HG03439 (cell line): ENCODE data around the gene SAFB.

ENCODE experiments used
- ATAC-seq: cut with Tn5 transposase; IDR thresholded peaks from one replicate; pipeline ENCODE4 v1.9.1; 2021; ENCODE audit warnings: mild to moderate bottlenecking, moderate library complexity; ENCODE audit not compliant: unreplicated experiment

Gene SAFB

DNA sequence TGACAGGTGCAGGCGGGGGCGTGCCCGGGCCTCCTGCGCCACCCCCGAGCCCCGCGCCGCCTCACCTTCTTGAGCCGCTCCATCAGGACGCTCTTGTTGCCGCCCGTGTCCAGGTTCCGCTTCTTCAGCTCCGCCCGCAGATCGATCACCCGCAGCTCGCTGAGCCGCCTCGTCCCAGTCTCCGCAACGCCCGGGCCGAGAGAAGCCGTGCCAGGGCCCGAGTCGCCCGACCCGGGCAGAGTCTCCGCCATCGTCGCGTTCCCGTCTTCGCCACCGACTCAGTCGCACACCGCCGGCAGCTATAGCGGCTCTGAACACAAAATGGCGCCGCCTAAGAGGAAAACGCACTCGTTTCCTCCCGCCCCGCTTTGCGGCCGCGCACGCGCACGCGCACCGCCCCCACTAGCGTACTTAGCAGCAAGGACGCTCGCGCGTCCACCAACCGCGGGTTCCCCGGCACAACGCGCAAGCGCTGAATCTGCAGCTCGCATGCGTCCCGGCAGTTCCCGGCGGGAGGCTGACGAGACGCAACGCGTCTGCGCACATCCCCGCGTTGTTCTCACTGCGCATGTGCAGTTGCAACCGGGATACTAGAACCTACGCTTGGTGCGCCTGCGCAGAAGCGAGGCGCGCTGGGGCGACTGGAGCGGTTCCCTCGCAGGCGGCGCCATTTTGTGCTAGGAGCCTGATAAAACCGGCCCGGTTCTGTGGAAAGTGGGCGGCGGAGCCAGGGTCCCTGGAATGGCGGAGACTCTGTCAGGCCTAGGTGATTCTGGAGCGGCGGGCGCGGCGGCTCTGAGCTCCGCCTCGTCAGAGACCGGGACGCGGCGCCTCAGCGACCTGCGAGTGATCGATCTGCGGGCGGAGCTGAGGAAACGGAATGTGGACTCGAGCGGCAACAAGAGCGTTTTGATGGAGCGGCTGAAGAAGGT lies at the start of gene SAFB, which contains the start of gene SAFB2:
TSS of gene SAFB (plus strand) at position 619 of the 932 bp plus-strand sequence. CDS start at position 742, 123 bp downstream.
TSS of gene SAFB2 (minus strand) at position 312 of the 932 bp plus-strand sequence. CDS start at position 251, 61 bp downstream.
- ATAC-seq: peak; percentile 82

DNA sequence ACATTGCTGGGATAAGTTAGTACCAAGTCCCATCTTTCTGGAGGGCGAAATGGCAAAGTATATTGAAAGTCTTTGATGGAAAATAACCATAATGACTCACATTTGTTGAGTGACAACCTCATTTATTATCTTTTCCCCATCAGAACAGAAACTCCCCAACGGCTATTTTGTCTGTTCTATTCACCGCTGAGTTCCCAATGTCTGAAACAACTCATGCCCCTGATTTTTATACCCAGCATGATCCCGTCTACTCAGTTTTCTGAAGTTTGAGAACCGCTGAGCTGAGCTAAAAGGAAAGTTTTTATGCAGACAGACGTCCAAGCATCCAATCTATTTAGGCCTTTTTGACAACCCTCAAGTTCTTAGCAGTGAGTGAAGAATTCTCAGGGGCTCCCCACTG lies 47.3 kb upstream of the SAFB start:
- ATAC-seq: no peak

DNA sequence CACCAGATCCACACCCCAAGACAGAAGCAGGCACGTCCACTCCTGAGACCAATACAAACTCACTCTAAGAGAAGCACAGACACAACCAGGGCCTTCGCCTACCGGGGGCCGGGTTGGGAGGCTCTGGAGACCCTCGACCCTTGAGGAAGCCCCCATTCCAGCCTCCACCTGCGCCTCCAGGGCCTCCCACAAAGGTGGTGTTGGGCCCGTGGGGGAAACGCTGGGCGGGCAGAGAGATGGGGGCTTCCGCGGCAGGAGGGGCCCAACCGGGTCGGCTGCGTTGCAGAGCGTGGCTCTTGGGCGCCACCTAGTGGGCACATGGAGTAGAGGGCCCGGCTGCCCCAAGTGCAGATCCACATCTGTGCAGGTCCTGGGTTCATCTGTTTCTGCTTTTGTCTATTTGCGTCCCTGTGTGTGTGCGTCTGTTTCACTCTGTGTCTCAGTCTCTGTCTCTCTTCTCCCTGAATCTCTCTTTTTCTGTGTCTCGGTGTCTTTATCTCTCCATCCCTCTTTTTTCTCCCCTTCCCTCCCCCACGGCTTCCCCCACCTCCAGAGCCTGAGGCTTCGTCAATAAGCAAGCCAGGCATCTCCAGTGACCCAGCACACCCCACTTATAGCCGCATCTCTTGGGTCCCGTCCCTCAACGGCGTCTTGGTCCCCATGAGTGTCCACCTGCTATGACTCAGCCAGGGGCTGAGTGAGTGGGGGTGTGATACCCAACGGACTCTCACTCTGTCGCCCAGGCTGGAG lies 44.6 kb upstream of the SAFB start:
- no peak for ATAC-seq

DNA sequence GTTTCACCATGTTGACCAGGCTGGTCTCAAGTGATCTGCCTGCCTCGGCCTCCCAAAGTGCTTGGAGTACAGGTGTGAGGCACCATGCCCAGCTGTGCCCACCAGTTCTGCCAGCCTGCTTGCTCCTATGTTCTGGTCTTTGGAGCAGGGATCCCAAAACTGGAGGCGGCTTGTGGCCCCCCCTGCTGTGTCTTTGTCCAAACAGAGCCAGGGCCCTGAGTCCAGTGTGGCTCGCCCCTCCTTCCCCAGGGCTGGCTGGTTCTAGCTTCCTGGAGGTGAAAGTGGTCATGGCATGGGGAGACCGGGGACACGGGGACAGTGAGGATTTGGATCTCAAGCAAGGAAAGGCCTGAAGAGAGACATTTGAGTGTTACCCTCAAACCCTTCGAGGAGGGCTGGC lies 43.6 kb upstream of the SAFB start:
- ATAC-seq: no peak

DNA sequence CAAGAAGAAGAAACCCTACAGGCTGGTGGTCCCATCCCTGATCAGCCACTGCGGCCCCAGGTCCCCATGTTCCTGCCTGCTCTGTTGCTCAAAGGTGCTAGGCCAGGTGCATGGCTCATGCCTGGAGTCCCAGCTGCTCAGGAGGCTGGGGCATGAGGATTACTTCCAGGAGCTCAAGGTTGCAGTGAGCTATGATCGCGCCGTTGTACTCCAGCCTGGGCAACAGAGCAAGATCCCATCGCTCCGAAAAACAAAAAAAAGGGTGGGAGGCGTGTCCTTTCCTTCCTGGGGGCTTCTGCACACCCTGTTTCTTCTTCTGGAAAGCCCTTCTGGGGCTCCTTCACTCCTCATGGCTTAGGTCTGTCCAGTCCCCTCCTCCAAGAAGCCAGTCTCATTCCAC lies 43.2 kb upstream of the SAFB start:
- no peak for ATAC-seq

DNA sequence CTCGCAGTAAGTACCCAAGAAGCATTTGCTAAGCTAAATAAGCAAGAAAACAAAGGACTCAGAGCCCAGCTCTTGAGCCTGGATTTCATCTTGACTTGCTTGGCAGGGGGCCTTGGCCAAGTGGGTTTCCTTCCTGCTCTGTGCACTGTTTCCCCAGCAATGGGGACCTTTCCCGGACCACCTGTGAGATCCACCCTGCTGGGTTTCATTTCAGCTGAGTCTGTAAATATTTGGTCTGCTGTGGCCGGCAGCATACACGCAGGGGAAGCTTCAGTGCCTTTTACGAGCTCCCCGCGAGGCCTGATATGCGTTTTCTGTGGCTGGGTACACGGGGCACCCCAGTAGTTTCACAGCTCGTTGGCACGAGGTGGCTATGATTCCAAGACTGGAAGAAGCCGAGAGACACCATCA lies 42.7 kb upstream of the SAFB start:
- ATAC-seq: no peak

DNA sequence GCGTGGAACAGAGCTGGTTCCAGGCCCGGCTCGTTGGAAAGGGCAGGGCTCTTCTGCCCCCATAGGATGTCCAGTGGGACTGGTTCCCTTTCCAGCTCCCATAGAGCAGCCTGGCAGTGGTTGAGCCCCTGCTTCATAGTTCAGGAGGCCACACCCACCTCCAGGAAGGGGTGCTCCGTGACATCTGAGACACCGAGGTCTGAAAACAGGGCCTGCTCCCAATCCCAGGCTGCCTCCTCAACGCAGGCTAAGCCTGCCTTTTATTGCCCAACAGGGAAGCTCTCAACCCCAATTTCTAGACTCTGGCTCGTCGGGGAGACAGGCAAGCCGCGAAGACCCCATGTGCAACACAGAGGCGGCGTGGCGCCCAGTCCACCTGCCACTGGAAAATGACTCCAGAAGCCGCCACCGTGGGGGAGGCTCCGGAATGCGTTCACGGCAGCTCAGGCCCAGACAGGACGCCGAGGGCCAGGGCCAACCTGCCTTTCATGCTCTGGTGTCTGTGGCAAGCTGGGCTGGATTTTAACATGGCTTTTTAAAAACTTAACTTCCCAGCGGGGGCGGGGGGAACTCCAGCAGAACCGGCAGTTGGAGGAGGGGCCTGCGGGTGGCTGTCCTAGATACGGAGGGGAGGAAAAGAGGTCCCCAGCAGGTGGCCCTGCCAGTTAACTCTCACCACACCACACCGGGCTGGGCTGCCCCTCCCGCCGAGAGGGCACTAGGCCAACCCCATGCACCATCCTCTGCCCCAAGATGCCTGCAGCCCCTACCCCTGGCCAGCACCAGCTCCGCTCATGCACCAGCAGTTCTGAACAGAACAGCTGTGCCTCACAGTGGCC lies 37.2 kb upstream of the SAFB start:
- ATAC-seq: no peak

DNA sequence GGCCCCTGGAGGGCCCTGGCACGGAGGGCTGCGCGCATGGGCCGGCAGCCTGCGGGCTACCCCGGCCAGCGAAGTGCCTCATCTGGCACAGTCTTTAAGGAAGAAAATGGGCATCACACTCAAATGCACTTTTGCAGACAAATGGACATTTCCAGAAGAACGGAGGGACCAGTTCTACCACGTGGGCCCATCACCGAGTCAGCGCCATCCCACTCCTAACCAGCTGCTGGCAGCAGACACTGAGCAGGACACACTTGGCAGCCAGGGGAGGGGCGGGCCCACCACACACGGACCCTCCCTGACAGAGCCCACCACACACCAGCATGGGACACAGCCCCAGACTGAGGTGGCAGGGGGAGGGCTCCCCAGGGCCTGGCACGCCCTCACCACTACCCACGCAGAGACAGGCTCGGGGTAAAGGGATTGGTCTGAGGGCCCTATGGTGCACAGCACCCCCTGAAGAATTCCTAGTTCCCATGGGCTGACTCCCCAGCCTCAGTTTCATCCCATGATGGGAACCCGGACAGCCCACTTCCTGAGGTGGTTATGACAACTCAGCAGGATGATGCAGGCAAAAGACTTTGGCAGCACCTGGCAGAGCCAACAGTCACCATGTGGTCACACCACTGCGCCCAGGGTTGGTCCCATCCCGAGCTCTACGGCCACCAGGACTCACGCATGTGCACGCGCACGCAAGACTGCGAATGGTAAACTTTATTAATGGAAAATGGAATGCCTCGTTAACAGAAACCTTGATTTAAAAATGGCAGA lies 36.4 kb upstream of the SAFB start:
- no peak for ATAC-seq

DNA sequence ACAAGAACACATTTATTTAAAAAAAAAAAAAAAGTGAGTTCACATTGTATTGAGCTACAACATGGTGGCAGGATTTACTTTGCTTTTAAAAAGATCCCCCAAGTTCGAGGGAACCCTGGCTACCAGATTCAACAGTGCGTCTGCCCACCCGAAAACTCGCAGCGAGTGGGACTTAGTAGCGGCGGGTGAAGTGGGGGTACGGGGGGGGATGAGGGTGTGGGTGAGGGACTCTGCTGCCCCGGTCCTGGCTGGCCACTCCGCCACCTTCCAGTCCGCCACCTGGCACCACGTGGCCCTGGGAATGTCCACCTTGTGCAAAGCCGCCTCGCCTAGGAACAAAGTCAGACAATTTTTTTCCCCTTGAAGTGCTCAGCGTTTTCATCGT lies 35.8 kb upstream of the SAFB start:
- no peak for ATAC-seq

DNA sequence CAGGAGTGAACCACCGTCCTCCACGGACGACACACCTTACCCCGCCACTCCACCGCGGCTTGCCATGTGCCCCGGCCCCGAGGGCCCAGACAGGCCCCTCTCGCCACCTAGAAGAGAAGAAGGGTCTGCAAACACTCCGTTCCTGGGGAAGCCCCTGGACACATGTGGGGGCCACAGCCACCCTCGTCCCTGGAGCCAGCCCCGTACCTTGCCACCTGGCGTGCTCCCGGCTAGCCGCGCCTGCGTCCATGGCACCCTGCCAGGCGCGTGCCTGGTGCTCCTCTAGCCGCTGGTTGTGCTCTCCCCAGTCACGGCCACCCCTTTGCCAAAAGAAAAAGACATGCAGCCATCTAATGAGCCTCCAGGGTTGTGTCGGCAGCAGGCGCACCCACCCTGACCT lies 35.2 kb upstream of the SAFB start:
- no peak for ATAC-seq

DNA sequence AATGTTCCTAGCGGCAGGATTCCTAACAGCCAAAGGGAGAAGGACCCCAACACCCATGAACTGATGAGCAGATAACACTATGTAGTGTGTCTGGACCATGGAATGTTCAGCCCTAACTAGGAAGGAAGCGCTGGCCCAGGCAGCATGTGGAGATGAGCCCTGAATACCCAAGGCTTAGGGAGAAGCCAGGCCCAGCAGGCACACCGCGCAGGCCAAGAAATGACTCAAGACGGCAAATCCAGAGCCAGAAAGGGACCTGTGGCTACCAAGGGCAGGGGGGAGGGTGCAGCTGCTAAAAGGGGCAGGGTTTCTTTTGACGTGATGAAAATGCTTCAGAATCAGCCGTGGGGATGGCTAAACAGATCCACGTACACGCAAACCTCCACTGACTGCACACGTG lies 34.4 kb upstream of the SAFB start:
- no peak for ATAC-seq

DNA sequence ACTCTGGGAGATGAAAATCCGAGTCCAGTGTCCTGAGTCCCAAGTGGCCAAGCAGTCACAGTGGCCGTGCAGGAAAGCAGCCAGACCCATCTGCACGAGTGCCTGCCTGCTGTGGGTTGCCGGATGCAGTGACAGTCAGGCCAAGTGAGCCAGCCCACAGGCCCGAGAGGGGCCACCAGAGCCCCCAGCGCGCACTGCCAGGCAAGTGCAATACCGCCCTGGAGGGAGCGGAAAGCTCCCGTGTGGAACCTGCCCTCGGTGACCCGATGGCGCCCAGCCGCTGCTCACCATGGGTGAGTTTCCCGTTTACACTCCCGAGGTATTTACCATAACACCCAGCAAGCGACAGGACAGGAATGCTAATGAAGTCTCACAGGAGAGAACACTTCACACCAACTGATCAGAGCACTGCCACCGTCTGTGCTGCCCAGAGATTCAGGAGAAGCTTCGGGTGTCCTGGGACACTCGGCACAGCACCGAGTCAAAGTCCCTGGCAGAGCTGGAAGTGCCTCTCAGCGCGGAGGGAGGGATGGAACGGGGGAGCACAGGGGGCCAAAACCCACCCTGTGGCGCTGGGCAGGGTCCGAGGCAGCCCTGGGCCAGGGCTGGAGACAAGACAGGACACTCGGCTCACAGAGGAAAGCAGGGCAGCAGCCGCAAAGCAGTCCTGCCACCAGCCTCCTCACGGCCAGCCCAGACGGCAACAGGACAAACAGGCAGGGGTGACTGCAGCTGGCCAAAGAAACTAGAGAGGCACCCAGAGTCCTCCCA lies 33.8 kb upstream of the SAFB start:
- no peak for ATAC-seq

DNA sequence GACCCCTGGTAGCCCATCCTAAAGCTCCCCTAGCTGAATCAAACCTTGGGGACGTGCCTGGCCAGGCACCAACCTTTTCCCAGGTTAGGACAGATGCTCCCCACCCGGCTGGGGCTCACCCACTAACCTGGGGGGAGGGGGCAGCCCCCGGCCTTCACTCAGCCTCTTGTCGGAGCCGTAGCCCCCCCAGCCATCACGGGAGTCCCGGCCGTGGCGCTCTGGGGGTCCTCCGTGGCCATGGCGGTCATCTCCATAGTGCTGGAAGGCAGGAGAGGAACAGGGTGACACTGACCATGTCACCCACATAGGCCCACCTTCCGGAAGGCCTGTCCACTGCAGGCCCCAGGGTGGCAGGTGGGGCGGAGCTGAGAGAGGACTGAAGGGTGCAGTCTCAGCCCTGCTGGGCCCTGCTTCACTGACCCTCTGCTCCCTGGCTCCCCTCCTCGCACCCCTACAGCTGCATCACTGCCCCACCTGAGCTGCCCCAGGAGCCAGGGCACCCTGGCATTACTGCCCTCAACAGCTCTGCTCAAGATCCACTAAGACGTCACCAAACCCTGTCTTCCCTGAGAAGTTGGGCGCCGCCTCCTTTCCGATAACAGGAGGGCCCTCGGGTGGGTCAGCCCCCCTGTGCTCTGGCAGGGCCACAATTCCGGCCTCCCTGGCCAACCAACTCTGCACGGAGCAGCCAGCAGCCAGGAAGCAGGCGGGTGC lies 32.6 kb upstream of the SAFB start:
- no peak for ATAC-seq

DNA sequence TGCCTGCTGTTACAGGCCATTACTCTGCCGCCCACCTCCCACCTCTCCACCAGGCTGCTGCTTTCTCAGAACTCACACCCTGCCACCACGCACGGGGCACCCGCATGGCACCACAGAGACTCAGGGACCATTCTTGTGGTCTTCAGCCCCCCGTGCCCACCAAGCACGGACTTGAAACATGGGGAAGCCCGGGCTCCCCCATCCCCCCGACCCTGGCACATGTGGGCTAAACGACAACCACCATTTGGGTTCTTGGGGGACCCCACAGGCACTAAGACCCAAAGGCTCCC lies 32.1 kb upstream of the SAFB start:
- ATAC-seq: no peak

DNA sequence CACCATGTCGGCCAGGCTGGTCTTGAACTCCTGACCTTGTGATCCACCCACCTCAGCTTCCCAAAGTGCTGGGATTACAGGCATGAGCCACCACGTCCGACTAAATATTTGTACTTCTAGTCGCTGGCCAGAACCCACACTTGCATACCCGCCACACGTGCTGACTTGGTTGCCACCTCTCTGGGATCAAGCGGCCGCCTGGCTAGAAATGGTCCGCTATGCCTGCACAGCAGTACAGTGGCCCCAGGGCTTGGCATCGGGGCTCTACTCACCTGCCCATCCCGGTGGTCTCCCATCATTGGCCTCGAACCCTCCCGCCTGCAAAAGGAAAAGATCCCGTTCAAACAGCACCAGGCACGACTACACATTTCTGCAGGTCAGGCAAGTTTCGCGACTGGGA lies 31.4 kb upstream of the SAFB start:
- ATAC-seq: no peak

DNA sequence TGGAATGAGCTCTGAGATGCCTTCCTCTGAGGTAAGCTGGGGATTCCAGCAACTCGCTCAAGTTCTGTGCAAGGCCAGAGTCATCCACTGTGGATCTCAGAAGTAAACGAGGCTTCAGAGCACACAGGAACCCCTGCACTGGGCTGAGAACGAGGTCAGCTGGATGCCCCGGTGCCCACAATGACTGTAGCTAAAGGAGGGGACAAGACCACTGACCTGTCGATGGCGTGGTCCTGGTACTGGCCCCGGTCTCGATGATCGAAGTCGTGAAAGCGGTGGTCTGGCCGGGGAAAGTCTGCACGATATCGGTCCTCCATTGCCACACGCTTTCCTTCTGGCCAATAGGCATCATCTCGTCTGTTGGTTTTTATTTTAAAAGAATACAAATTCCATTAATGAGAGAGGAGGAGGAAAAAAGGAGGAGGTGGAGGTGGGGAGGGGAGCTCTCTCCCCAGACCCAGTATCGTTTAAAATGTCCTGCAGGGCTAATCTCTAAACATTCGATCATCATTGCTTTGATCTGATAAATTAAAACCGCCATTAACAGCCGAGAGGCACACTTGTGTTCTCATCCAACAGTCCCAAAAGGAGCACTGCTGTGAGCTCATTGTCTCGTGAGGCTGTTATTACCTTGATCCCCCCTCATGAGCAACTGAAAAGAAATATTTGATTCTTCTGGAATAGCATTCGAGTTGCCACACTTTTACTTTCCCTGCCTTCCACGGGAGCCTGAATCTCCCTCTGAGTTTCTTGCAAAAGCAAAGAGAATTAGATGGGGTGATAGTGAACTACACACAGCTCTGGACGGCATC lies 30.1 kb upstream of the SAFB start:
- ATAC-seq: no peak

DNA sequence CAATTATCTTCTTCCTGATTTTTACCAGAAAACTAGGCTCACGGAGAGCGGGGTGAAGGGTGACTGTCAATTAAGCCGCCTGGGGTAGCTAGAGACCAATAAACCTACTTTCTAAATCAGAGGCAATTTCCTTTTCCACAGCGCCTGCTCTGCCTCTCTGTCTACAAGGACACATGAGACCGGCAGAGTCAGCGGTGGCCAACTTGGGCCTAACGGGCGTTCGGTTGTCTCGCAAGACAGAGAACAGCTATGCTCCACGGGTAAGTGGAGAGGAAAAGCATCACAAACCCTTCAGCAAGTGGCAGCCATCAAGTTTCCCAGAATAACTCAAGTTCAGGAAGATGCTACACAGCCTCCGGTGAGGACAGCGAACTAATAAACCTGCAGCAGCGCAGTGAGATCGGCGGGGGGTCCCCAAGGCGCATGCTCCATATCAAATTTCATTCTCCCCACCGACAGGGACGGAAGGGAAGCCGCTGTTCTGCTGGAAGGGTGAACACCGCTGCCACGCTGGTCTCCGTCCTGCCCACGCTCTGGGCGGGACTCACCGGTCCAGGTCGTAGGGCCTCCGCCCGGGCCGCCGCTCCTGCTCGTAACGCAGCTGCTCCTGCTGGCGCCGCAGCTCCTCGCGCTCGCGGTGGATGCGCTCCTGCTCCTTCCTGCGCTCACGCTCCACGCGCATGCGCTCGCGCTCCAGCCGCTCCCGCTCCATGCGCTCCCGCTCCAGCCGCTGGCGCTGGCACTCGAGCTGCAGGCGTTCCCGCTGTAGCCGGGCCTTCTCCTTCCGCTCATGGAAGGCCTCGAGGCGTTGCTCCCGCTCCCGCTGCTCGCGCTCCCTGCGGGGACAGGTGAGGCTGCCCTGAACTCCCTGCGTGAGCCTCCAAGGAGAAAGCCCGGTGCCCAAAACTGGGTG lies 29.3 kb upstream of the SAFB start:
- no peak for ATAC-seq
